H1 (cell line): ENCODE data around the gene ATP6V1G1.

Source experiments
- CTCF ChIP-seq, 3 experiments: IDR thresholded peaks; 1 replicate in 2 of 3; 2 replicates in 1 of 3; pipeline versions ENCODE4 v1.5.1 to v1.6.1; 2011; ENCODE audit warnings: low read length in 3 of 3, mild to moderate bottlenecking in 3 of 3, inconsistent platforms in 2 of 3, low read depth in 1 of 3, moderate library complexity in 1 of 3; ENCODE audit not compliant: insufficient read depth in 1 of 3; ENCODE audit errors: control extremely low read depth in 1 of 3
- EP300 ChIP-seq, 2 experiments: IDR thresholded peaks; 1 replicate in 1 of 2; 2 replicates in 1 of 2; pipeline ENCODE4 v1.6.1; 2011 to 2012; ENCODE audit warnings: low read depth in 2 of 2, low read length in 2 of 2, mild to moderate bottlenecking in 2 of 2, borderline replicate concordance in 1 of 2, inconsistent platforms in 1 of 2, moderate library complexity in 1 of 2
- EZH2 ChIP-seq: fragments of 200-600 bp; sonication (generic); IDR thresholded peaks from 2 replicates; pipeline ENCODE4 v1.7.1; 2012; ENCODE audit warnings: low read depth, mild to moderate bottlenecking, moderate library complexity, low read length, inconsistent platforms; ENCODE audit not compliant: severe bottlenecking
- JUN ChIP-seq: IDR thresholded peaks from 2 replicates; pipeline ENCODE4 v1.6.1; 2011; ENCODE audit warnings: low read depth, mild to moderate bottlenecking, improper control_type of control experiment, low read length
- POLR2A ChIP-seq, 2 experiments: IDR thresholded peaks; 1 replicate in 1 of 2; 2 replicates in 1 of 2; pipeline ENCODE4 v1.6.1; 2011; ENCODE audit warnings: low read depth in 2 of 2, low read length in 2 of 2, mild to moderate bottlenecking in 2 of 2; ENCODE audit errors: control extremely low read depth in 1 of 2
- POLR2AphosphoS5 ChIP-seq: IDR thresholded peaks from 2 replicates; pipeline ENCODE4 v1.6.1; 2011; ENCODE audit warnings: low read depth, low read length
- RAD21 ChIP-seq, 2 experiments: IDR thresholded peaks in 1 of 2; conservative IDR thresholded peaks in 1 of 2; 2 replicates each; pipeline ENCODE4 v1.6.1; 2011; ENCODE audit warnings: low read depth in 2 of 2, low read length in 2 of 2, improper control_type of control experiment in 1 of 2, inconsistent platforms in 1 of 2, mild to moderate bottlenecking in 1 of 2, moderate library complexity in 1 of 2
- RFX5 ChIP-seq: IDR thresholded peaks from 2 replicates; pipeline ENCODE4 v1.6.1; 2011; ENCODE audit warnings: low read depth, low read length, improper control_type of control experiment, borderline replicate concordance
- SP2 ChIP-seq: IDR thresholded peaks from 2 replicates; pipeline ENCODE4 v1.6.1; 2012; ENCODE audit warnings: mild to moderate bottlenecking, low read length, inconsistent platforms
- TAF1 ChIP-seq: IDR thresholded peaks from 2 replicates; pipeline ENCODE4 v1.6.1; 2011; ENCODE audit warnings: mild to moderate bottlenecking, low read depth, low read length
- TCF12 ChIP-seq: IDR thresholded peaks from 2 replicates; pipeline ENCODE4 v1.6.1; 2011; ENCODE audit warnings: low read depth, mild to moderate bottlenecking, low read length
- YY1 ChIP-seq: IDR thresholded peaks from 2 replicates; pipeline ENCODE4 v1.6.1; 2011; ENCODE audit warnings: low read depth, mild to moderate bottlenecking, low read length

- TF ChIP-seq EZH2 = no peak
- no peak for TF ChIP-seq CTCF (IDR thresholded peaks at IDR 0.05; ENCODE audit: control extremely low read depth in 1 of 3, insufficient read depth in 1 of 3, low read depth in 1 of 3, low read length in 3 of 3)
- no peak for TF ChIP-seq JUN
- no peak for TF ChIP-seq RAD21 (IDR thresholded peaks at IDR 0.05 in 1 of 2, conservative IDR thresholded peaks at IDR 0.05 in 1 of 2; ENCODE audit: low read depth in 2 of 2, low read length in 2 of 2)
- TF ChIP-seq POLR2A (IDR thresholded peaks at IDR 0.05; ENCODE audit: control extremely low read depth in 1 of 2, low read depth in 2 of 2, low read length in 2 of 2) = no peak
- TF ChIP-seq TAF1 = no peak
- TF ChIP-seq RFX5 = no peak
- no peak for TF ChIP-seq SP2
- TF ChIP-seq POLR2AphosphoS5 = no peak
- TF ChIP-seq TCF12 = no peak
- TF ChIP-seq EP300 (IDR thresholded peaks at IDR 0.05; ENCODE audit: borderline replicate concordance in 1 of 2, low read depth in 2 of 2, low read length in 2 of 2) = no peak
- TF ChIP-seq YY1 = no peak
Observed at GRCh38 chr9:114608525-114608796, 20.9 kb downstream of the ATP6V1G1 start.
